Stimulated activated CD8-positive, alpha-beta memory T cell treated with anti-CD3 and anti-CD28 coated beads, Interleukin-15, amount 100 ng/mL, for 4 hours (primary cell): ENCODE data around the gene RAB44.

Experiments
- DNase-seq, 2 donors: peaks; one replicate each; pipeline ENCODE4 v3.0.0-alpha.2; 2020; ENCODE audit warnings: low read depth in 2 of 2

Gene RAB44

GRCh38 chr6:36669002-36669401 lies 28.6 kb upstream of the RAB44 start:
- DNase-seq, result no peak

GRCh38 chr6:36670271-36670670 lies 27.4 kb upstream of the RAB44 start:
- DNase-seq, result no peak

GRCh38 chr6:36671687-36672375 lies 25.8 kb upstream of the RAB44 start:
- no peak for DNase-seq

GRCh38 chr6:36673882-36674281 lies 23.7 kb upstream of the RAB44 start:
- DNase-seq, result no peak

GRCh38 chr6:36674942-36675341 lies 22.7 kb upstream of the RAB44 start:
- DNase-seq, result no peak

- DNase-seq, result no peak
Measured at GRCh38 chr6:36676141-36677058, 21.2 kb upstream of the RAB44 start.

GRCh38 chr6:36677059-36677749 lies 20.4 kb upstream of the RAB44 start:
- no peak for DNase-seq

GRCh38 chr6:36677753-36678487 lies 19.7 kb upstream of the RAB44 start:
- DNase-seq, result no peak

GRCh38 chr6:36678488-36679042 lies 19.1 kb upstream of the RAB44 start, which contains the start of gene CDKN1A:
Gene CDKN1A (plus strand): TSS chr6:36678714. CDS start chr6:36684102, 5,388 bp downstream.
- peak; percentile 30 to 61 for DNase-seq

GRCh38 chr6:36679043-36679833 lies 18.4 kb upstream of the RAB44 start:
- DNase-seq, result peak in 1 of 2 donors; percentile 7

- peak; percentile 10 to 31 for DNase-seq
Measured at GRCh38 chr6:36682328-36683144, 15.1 kb upstream of the RAB44 start.

- DNase-seq, result no peak
Measured at GRCh38 chr6:36683145-36683655, 14.4 kb upstream of the RAB44 start.

GRCh38 chr6:36683656-36684446 lies 13.8 kb upstream of the RAB44 start:
- DNase-seq, result no peak

GRCh38 chr6:36684447-36684812 lies 13.2 kb upstream of the RAB44 start:
- no peak for DNase-seq

GRCh38 chr6:36685166-36685924 lies 12.3 kb upstream of the RAB44 start:
- no peak for DNase-seq

GRCh38 chr6:36685926-36686667 lies 11.5 kb upstream of the RAB44 start:
- no peak for DNase-seq
